Cardiac fibroblast (primary cell): ENCODE data around the gene TKFC.
A peak's percentile ranks its signal among the peaks of the same experiment; 100 is the strongest.

Experiments
- DNase-seq, 2 donors: peaks; one replicate each; pipeline versions ENCODE4 v3.0.0 to v3.0.0-alpha.2; 2010; ENCODE audit warnings: low read depth in 2 of 2
- H3K4me3 ChIP-seq, 2 donors: replicated peaks in 1 of 2; 1 replicate in 1 of 2; 2 replicates in 1 of 2; pipeline ENCODE4 v1.5.1; 2011; ENCODE audit warnings: low read depth in 2 of 2, low read length in 2 of 2, mild to moderate bottlenecking in 2 of 2, moderate library complexity in 1 of 2
- TF ChIP-seq, protein P1 (sequence below): IDR thresholded peaks from one replicate; pipeline ENCODE4 v1.5.1; 2011; ENCODE audit warnings: low read depth, mild to moderate bottlenecking, low read length, inconsistent platforms

The TKFC gene, protein sequence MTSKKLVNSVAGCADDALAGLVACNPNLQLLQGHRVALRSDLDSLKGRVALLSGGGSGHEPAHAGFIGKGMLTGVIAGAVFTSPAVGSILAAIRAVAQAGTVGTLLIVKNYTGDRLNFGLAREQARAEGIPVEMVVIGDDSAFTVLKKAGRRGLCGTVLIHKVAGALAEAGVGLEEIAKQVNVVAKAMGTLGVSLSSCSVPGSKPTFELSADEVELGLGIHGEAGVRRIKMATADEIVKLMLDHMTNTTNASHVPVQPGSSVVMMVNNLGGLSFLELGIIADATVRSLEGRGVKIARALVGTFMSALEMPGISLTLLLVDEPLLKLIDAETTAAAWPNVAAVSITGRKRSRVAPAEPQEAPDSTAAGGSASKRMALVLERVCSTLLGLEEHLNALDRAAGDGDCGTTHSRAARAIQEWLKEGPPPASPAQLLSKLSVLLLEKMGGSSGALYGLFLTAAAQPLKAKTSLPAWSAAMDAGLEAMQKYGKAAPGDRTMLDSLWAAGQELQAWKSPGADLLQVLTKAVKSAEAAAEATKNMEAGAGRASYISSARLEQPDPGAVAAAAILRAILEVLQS

DNA sequence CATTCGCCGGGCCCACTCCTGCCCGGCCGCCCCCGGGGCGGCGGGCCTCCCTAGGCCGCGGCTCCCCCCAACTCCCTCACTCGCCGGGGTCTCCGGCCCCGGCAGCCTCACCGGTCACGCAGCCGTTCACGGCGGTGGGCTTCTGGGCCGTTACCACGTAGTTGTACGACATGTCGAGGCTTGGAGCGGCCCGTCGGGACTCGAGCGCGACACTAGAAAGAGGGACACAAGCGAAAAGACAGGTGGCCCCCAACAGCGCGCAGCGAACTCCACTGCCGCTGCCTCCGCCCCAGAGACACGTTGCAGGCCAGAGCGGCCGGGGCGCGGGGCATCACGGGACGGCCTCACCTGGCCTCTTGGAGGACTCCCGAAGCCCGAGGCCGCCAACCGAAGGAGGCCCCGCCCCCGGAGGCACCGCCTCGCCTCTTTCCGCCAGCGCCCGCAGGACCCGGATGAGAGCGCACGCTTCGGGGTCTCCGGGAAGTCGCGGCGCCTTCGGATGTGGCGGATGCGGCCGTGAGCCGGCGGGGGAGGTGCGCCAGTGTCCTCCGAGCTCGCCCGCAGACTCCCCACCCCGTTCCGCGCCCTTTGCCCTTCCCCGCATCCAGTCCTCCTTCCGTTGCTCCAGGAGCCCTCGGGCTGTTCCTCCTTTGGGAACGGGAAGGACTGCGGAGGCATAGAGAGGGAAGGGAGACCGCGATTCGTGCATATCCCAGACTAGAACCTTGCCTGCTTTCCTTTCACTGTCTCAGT lies at the start of gene TKFC, which contains the start of gene DDB1:
TSS of gene TKFC (plus strand) at position 432 of the 753 bp plus-strand sequence. CDS start 1,501 bp downstream, outside the sequence.
TSS of gene DDB1 (minus strand) at position 309 of the 753 bp plus-strand sequence. CDS start at position 172, 137 bp downstream.
- TF ChIP-seq, protein P1, sequence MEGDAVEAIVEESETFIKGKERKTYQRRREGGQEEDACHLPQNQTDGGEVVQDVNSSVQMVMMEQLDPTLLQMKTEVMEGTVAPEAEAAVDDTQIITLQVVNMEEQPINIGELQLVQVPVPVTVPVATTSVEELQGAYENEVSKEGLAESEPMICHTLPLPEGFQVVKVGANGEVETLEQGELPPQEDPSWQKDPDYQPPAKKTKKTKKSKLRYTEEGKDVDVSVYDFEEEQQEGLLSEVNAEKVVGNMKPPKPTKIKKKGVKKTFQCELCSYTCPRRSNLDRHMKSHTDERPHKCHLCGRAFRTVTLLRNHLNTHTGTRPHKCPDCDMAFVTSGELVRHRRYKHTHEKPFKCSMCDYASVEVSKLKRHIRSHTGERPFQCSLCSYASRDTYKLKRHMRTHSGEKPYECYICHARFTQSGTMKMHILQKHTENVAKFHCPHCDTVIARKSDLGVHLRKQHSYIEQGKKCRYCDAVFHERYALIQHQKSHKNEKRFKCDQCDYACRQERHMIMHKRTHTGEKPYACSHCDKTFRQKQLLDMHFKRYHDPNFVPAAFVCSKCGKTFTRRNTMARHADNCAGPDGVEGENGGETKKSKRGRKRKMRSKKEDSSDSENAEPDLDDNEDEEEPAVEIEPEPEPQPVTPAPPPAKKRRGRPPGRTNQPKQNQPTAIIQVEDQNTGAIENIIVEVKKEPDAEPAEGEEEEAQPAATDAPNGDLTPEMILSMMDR: no peak
- peak; percentile 91 to 92 for DNase-seq
- peak within 1 kb of the TSS; percentile 92 to 94 for H3K4me3 ChIP-seq

DNA sequence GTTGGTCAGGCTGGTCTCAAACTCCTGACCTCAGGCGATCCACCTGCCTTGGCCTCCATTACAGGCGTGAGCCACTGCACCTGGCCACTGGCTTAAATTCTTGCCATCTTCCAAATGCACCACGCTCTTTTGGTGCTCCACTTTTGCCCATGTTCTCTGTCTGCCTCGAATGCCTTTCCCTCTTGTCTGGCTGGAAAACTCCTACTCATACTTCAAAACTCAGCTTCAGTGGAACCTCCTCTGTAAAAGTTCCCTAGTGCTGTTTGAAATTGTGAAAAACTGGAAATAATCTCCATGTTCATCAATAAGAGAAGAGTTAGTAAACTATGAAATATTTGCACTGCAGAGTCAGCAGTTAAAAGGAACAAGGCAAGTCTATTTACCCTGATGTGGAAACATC lies 49.4 kb upstream of the TKFC start:
- no peak for DNase-seq

DNA sequence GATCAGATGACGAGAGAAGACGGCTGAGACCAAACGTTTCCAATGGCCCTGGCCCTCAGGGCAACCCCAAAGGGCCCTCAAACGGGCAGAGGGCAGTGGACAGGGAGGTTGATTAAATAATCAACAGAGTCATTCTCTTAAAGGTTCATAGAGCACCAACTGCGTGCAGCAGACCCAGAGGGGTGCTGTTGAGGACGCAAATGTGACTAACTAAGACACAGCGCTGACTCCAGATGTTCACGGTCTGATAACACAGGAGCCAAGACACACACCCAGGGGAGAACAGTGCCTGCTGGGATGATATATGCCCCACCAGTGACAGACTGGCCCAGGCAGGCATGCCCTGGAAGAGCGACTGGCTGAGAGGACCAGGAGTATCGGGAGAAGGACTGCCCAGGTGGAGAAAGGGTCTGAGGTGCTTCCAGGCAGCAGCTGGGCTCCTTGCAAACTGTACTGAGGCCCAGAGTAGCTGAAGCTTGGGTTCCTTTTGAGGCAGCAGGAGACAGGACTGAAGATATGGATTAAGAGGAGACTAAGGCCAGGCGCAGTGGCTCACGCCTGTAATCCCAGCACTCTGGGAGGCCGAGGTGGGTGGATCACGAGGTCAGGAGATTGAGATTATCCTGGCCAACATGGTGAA lies 45.6 kb upstream of the TKFC start:
- H3K4me3 ChIP-seq: no peak overlapping the region
- DNase-seq: no peak
- TF ChIP-seq, protein P1: no peak

More for the DNA sequence above, 49.4 kb upstream of the TKFC start:
- TF ChIP-seq, protein P1: no peak
- H3K4me3 ChIP-seq: no peak overlapping the region

DNA sequence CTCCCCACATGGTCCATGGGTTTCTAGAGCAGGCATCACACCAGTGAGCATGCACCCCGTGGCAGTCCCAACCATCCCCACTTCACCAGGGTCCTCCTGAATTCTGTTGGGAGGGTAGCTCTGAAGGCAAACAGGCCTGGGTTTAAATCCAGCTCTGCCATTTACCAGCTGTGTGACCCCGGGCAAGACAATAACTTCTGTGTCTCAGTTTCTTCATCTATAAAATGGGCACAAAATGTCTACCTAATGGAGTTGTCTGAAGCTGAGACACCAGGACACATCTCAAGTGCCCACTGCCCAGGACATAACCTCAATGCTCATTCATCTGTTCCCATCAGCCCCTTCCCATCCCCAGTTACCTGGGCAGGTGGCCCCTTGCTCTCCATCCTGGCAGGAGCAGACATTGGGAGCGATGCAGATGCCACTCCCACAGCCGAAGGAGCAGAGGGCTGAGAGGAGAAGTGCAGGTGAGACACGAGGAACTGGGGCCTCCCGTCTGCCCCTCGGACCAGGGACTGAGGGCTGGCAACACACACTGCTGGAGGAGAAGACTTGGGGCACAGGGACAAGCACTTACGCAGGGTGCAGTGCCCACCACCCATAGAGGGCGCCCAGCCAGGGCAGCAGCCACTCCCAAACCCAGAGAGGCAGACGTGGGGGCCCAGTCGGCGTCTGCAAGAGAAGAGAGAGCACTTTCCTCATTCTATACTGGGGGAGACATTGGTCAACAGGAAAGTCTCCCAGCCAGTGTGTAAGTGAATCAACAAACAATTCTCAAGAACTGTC lies 41.9 kb upstream of the TKFC start:
- no peak overlapping the region for H3K4me3 ChIP-seq
- TF ChIP-seq, protein P1: no peak
- no peak for DNase-seq

DNA sequence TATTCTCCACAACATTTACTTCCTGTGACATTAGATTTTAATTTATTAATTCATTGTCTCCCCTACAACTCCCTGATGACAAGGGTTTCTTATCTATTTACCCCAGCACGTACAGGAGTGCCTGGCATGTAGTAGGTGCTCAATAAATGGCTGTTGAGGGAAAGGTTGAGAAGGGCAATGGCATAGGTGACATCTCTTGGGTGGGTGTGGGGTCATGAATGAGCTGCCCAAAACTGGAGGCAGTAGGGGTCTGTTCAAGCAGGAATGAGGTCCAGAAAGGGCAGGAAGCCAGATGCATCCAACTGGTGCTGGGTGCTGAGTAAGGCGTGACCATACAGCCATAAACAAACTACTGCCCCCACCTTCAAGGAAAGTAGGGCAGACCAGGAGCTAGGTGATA lies 40.7 kb upstream of the TKFC start:
- no peak for DNase-seq
- no peak overlapping the region for H3K4me3 ChIP-seq
- TF ChIP-seq, protein P1: no peak
